CD1c-positive myeloid dendritic cell (primary cell): ENCODE results near the gene NUP210.

Experiments used
- DNase-seq: peaks from one replicate; pipeline ENCODE4 v3.0.0-alpha.2; 2016; ENCODE audit errors: extremely low spot score

Gene NUP210

DNA sequence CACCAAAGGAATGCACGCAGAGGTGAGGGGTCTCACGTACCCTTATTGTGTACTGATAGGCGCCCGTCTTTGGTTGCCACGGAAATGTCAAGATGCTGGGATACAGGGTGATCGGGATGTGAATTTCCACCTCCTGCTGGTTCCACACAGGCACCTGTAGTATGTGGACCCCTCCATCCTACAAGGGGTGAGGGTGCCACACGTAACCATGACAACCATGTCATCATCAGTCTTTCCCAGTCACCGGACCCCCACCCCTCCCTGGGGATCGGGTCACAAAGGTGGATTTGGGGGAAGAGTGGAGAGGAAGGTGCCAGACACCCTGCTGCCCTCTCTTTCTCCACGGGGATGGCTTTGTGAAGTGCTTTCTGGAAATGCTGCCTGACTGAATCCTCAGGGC is 44.7 kb downstream of the NUP210 start:
- no peak for DNase-seq

DNA sequence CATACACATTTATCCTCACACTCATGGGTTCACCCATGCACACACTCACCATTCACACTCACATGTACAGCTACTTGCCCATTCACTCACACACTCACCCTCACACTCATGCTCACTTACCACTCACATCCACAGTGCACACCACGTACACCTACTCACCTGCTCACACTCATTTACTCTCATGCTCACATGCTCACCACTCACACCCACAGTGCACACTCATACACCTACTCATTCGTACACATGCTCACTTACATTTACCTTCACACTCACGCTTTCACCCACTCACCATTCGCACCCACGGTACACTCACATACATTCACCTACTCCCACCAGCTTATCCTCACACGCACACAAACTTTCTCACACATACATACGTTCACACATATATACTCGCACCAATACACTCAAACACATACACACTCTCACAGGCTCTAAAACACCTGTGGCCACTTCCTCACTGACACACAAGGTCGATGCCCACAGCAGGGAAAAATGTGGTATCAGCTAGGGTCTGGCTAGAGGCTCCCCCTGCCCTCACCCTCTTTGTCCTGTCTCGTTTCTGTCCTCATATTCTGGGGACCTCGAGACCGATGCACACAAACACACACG is 46.0 kb downstream of the NUP210 start:
- no peak for DNase-seq

DNA sequence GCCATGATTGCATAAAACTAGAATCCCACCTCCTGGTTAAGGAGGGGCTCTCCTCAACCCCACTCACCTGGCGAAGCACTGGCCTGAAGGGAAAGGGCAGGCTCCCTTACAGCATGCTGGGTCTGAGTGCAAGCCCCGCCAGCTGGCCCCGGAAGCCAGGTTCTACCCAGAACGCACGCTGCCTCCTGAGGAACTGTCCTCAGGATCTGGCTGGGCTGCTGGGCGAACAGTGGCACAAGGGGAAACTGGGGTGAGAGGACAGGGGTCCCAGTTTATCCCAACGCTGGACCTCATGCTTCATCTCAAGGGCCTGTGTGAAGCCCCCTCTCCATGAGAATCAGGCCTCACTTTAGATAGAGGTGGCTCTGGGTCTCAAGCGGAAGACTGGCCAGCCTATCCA is 47.5 kb downstream of the NUP210 start:
- DNase-seq = no peak

DNA sequence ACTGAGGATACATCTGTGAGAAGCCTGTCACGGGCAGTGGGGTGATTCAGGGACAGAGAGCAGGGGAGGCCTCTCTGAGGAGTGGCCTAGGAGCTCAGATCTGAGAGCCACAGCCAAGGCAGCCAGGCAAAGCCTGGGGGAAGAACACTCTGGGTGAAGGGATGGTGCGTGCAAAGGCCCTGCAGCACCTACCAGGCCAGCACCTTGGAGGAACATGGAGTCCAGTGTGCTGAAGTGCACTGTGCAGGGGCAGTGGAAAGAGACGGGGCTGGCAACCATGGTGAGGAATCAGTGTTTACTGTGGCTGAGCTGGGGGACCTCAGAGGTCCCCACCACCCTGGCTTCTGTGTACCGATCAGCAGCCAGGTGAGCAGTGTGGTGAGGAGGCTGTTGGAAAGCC is 48.0 kb downstream of the NUP210 start:
- DNase-seq = no peak

DNA sequence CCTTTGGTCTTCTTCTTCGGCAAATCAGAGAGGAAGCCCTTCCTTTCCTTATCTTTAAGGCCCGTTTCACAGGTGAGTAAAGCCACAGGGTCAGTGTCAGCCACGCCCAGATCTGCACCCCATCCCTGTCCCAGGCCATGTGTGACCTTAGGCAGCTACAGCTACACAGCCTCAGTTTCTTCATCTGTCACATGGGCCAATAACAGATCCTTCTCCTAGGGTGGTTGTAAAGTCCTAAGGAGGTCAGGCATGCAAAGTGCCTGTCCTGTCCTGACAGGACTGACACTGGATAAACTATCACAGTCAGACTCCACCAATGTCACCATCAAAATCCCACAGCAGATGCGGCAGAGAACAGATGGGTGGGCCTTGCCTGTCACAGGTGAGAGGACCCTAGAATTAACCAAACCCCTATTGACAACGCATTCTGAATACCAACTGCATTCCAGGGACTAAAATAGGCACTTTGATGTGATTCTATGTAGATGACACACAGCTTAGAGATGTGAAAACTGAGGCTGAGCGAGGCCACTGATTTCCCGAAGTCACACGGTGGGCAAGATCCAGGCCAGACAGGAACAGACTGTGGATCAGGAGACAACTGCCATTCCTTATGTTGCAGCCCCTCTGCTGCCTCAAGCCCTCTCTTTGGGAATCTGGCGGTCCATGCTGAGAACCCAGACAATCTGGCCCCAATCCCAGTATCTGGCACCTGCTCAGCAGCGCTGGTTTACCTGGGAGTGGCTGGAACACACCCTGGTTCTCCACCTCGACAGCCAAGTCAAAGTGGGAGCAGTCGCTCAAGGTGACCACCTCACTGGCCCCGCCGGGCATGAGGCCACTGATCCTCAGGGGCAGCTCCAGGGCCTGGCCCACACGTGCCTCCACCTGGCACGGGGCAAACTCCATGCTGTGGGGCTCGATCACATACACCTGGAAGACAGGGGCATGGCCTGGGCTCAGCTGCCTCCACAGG is 48.7 kb downstream of the NUP210 start:
- no peak for DNase-seq

DNA sequence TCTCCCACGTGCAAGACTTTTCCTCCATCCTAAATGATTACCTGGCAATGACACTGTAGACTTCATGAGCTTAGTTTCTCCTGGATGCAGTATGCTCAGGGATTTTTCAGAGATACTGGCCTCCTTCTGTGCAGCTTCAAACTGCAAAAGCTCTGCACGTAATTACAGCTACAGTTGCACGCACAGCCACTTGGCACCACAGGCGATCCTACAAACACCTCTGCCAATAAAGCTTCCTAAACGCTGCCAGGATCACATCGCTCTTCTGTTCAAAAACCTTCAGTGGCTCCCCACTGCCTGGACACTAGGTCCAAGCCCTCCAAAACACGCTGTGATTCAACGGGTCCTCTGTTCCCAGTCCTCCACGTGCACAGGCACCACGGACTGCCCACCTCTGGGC is 49.5 kb downstream of the NUP210 start:
- DNase-seq = no peak

DNA sequence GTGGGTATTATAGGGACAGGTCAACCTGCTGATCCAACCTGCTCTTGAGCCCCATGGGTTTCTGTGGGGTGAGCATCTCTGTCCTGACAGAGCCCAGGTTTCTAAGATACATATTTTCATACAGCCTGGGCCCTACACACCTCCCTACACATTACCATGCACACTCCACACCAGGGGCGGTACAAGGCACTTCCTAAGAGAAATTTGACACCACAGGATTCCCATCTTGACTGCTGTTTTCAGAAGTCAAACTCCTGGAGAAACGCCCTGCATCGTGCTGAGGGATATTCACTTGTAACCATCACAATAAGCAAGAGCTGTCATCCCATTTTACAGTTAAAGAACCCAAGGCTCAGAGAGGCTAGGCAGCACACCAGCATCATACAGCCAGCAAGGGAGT is 50.1 kb downstream of the NUP210 start:
- DNase-seq = no peak

DNA sequence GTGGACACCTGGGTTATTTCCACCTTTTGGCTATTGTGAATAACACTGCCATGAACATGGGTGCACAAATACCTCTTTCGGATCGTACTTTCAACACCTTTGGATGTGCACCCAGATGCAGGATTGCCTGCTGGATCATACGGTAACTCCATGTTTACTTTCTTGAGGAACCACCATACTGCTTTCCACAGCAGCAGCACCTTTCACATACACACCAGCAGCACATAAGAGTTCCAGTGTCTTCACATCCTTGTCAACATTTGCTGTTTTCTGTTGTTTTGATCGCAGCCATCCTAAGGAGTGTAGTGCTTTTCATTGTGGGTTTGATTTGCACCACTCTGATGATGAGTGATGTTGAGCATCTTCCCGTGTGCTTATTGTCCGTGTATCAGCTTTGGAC is 51.3 kb downstream of the NUP210 start:
- DNase-seq = no peak

DNA sequence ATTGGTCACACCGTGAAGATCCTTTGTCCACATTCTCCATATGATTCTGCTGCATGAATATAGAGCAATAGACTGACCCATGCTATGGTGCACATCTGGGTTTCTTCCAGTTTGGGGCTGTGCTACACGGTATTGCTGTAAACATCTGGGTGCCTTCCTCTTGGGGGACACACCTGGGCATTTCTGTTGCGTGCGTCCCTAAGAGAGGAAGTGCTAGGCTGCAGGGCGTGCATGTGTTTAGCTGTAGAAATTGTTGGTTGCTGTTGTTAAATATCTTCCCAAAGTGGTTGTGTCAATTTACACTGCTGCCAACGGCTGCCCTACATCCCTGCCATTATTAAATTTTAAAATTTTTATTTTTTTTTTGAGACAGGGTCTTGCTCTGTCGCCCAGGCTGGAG is 52.4 kb downstream of the NUP210 start:
- DNase-seq = no peak

DNA sequence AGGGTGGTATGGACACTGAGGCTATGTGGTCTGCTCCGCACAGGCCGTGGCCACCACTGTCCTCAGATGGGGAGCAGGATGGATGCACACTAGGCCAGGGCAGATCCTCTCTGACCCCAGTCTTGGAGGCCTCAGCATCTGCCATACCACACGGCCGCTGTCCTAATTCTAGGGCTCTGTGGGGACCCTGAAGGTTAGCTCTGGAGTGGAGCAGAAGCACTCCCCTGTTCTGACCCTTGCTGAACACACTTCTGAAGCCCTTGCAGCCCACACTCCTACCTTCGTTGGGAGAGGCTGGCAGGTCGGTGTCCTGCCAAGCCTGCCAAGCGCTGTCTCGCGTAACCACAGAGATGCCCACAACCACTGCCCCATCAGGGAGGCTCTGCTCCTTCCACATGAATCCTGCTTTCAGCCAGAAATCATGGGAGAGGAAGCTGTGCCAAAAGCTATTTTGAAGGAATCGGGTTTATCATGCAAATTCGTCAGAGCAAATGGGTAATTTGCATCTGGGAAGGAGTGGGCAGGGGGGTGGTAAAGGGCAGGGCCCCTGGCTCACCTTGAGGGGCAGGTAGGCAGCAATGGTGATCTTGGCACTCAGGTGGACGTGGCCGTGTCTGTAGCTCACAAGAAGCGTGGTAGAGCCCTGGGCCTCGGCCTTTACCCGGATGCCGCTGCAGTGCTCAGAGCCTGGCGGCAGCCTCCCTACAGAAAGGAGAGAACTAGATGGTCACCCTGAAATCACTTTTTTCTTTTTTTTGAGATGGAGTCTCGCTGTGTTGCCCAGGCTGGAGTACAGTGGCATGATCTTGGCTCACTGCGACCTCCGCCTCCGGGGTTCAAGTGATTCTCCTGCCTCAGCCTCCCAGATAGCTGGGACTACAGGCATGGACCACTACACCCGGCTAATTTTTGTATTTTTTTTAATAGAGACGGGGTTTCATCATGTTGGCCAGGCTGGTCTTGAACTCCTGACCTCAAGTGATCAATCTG is 54.4 kb downstream of the NUP210 start:
- no peak for DNase-seq

DNA sequence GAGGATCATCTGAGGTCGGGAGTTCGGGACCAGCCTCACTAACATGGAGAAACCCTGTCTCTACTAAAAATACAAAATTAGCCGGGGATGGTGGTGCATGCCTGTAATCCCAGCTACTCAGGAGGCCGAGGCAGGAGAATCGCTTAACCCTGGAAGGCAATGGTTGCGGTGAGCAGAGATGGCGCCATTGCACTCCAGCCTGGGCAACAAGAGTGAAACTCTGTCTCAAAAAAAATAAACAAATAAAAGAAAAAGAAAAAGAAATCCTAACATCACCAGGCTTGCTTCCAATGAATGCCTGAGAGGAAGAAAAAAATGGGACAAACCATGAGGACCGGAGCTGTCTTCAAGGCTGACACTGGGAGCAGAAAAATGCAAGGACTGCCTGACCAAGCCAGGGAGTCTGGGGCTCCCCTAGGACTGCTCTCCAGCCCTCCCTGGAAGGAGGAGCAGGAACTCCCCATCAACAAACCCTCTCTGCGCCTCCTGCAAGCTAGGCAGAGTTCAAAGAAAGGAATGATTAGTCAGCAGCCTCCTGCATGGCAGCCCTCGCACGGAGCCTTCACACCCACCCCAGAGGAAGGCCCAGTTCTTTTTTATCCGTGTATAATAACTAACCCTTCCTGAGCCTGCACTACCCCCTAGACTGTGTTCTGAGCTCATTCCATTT is 55.4 kb downstream of the NUP210 start:
- no peak for DNase-seq

DNA sequence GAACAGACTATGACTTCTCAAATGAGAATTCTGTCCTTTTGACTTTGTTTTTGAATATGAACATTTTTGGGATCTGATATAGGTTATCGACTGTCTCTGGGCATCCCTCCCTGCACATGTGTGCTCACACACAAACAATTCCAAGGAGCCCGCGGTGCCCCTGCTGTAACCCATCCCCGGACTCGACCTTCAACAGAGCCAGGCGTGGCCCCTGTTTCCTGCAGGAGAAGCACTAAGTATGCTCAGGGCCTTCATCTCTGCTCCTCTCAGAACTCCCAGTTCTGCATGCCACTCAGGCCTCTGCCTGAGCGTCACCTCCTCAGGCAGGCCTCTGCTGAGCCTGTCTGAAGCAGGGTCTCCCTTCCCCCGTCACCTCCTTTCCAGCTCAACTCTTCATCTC is 57.6 kb downstream of the NUP210 start:
- no peak for DNase-seq

DNA sequence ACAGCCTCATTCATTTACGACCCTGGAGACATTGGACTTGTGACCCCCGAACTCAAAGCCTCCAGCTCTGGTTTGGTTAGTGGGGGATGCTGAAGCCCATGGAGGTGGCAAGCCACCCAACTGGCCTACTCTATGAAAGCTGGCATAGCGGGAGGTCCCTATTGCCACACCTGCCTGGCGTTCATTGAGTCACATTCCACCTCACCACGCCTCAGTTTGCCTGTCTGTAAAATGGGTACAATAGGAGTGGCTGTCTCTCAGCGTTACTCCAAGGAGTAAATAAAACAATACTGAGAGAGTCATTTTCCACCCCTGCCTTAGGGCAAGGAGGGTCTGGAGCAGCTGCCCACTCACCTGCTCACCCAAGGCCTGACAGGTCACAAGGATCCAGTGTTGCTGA is 60.2 kb downstream of the NUP210 start:
- no peak for DNase-seq

DNA sequence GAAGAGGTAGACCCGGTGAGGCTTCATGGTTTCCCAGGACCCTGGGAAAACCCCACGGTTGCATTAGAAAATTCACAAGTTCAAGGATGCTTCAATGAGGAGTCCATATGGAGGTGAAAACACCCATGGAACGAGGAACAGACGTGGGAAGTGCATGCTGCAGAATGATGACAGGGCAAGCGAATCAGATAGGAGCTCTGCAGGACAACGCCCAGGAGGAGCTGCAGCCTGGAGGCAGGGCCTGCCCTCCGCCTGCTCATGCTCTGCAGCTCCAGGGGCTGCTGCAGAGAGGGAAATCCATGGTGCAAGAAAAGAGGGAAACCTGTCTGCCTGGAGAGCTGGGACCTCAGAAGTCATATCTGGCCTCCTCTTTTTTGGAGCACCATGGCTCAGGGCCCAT is 61.5 kb downstream of the NUP210 start:
- DNase-seq = no peak

DNA sequence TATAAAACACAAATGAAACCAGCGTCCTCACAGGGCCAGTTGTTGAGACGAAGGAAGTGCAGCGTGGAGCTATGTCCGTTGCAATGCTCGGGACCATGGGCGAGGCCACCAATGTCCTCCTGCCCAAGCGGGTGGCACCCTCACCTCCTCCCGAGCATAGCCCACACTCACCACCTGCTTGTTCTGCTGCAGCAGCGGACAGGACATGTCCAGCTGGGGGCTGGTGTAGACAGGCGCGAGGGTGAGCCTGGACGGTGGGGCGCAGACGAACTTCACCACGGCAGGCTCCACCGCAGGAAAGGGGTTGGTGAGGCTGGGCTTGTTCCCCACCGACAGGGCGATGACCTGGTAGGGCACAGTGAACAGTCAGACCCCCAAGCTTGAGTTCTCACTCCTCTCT is 62.1 kb downstream of the NUP210 start:
- no peak for DNase-seq

DNA sequence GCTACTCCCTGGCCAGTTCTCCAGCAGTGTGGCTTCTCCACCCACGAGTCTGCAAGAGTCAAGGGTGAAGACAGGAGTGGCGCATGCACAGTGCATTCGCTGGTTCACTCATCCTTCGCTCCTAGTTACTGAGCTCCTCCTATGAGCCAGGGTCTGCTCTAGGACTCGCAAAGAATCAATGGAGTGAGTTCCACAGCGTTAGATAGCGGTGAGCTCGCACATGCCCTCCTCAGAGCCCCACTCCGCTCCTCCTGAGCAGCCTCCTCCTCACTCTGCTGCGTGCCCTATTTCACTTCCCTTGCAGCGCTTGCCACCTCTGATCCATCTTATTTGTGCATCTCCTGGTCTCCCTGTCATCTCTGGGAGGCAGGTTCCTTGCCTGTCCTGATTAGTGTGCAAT is 63.0 kb downstream of the NUP210 start:
- DNase-seq = no peak

DNA sequence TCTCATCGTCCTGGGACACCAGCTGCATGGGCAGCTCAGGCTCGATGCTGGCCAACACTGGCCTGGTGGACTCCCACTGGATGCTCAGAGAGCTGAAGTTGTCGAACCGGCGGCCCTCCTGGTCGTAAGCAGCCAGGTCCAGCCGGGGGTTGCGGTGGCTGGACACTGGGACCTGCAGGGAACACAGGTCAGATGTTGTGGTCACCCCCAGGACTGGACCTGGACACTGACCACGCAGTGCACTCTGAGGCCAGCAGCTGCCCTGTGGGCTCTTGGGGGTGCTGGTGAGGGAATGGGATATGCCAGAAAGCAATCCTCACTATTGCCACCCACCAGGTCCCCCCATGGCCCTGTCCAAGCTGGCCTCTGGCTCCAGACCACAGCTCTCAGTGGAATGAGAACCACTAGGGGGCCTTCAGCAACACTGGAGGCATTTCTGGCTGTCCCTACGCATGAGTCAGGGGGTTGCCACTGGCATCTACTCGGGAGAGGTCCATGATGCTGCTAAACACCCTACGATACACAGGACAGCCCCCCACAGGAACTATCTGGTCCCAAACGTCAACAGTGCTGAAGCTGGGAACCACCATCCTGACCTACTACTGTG is 66.1 kb downstream of the NUP210 start:
- DNase-seq = no peak

DNA sequence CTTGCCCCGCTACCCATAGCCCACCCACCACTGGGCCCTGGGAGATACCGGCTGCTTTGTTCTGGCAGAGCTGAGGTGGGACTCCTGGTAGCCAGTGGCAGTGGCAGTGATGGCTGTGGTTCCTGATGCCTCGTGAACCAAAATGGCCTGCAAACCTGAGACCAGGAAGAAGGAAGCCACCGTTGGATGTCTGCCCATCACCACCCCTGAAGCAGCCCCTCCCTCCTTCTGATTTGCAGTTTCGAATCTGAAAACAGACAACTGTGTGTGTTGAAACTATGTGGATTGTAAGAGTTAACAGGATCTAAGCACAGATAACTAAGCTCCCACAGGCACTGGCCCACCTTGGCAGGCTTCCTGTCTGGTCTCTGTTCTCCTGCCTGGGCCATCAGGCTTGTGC is 66.6 kb downstream of the NUP210 start:
- DNase-seq = no peak

DNA sequence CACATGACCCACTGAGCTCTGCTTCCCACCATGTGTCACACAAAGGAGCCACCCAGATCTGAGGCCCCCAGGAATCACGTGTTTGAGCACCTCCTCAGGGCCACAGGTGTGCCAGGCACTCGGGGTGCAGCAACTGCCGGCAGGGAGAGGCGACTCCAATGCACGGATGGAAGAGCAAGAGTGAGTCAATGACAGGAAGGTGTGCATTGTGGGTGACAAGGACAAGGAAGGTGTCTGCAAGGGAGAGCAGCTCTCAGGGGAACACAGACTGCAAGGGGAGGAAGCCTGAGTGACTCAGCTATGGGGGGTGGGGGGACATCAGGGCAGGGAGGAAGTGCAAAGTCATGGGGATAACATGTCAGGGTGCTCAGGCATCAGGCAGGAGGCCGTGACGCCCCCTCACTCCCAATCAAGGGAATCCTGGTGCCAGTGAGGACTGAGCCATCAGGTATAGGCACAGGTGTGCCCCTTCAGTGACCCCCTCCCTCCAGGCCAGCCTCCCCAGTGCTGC is 67.4 kb downstream of the NUP210 start:
- DNase-seq = peak; percentile 27

DNA sequence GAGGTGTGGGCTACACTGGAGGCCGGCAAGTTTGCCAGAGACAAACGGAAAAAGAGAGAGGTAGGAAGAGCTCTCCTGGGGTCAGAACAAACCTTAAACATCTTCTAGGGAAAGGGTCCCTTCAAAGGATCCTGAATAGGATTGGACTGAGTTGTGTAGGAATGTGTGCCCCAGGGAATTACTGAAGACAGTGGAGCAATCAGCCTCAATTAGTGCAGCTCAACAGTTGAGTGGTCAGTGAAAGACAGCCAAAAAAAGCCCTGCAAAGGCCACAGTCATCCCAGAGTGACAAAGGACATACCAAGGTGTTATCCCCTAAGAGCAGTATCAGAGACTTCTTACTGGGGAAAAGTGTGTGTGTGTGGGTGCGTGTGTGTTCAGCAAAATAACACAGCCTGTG is 70.3 kb downstream of the NUP210 start:
- DNase-seq = no peak
